WTC11 (cell line): ENCODE results near the gene SLC8A1. TPM values are rescaled to one million over a fixed set of nuclear protein-coding genes. Genes with fewer than 3 reads are reported as not detected.

Experiments used
- ATAC-seq: fragments of 200-7000 bp; cut with Tn5 transposase; 2 replicates; pipeline ENCODE4 v1.10.0; 2021; ENCODE audit warnings: mild to moderate bottlenecking, moderate library complexity
- CTCF ChIA-PET: fragments of 300-600 bp; sonication (Branson Sonifier 250); formaldehyde crosslinking; loops from one replicate; lab custom pipeline; 2021; ENCODE audit warnings: antibody characterized with exemption; lab: Charles Lee
- POLR2A ChIA-PET: fragments of 350-600 bp; sonication (Branson Sonifier 250); formaldehyde crosslinking; loops from one replicate; lab custom pipeline; 2021; ENCODE audit warnings: antibody characterized with exemption; lab: Charles Lee
- DNase-seq: peaks from one replicate; pipeline ENCODE4 v3.0.0; 2021; ENCODE audit warnings: low spot score
- H3K27ac Mint-ChIP-seq: 2 replicates; pipeline ENCODE4 v1.8.0; 2021; ENCODE audit warnings: mixed read lengths
- H3K27me3 Mint-ChIP-seq: 2 replicates; pipeline ENCODE4 v1.8.0; 2021; ENCODE audit warnings: low read depth, mild to moderate bottlenecking, moderate library complexity, mixed read lengths
- H3K36me3 Mint-ChIP-seq: 2 replicates; pipeline ENCODE4 v1.8.0; 2021; ENCODE audit warnings: mixed read lengths
- H3K4me1 Mint-ChIP-seq: 2 replicates; pipeline ENCODE4 v1.8.0; 2022; ENCODE audit warnings: mixed read lengths
- H3K4me3 Mint-ChIP-seq: 2 replicates; pipeline ENCODE4 v1.8.0; 2021; ENCODE audit warnings: mild to moderate bottlenecking, moderate library complexity, mixed read lengths
- H3K9me3 Mint-ChIP-seq: 2 replicates; pipeline ENCODE4 v1.8.0; 2021; ENCODE audit warnings: mixed read lengths
- ATF1 ChIP-seq: sonication (generic); formaldehyde crosslinking; IDR thresholded peaks from 2 replicates; pipeline ENCODE4 v1.8.1; 2023; ENCODE audit warnings: mild to moderate bottlenecking, moderate library complexity, missing genetic modification reagents
- E2F1 ChIP-seq: sonication (generic); formaldehyde crosslinking; IDR thresholded peaks from 2 replicates; pipeline ENCODE4 v1.8.0; 2022; ENCODE audit warnings: mild to moderate bottlenecking, missing genetic modification reagents
- ELF4 ChIP-seq: sonication (generic); formaldehyde crosslinking; IDR thresholded peaks from 2 replicates; pipeline ENCODE4 v1.8.1; 2022; ENCODE audit warnings: low read depth, mild to moderate bottlenecking, moderate library complexity, missing genetic modification reagents
- ERG ChIP-seq: fragments of 250-450 bp; sonication (Bioruptor Pico); IDR thresholded peaks from 2 replicates; pipeline ENCODE4 v1.8.0; 2021; ENCODE audit warnings: mild to moderate bottlenecking
- FOXP4 ChIP-seq: sonication (generic); formaldehyde crosslinking; IDR thresholded peaks from 2 replicates; pipeline ENCODE4 v1.8.0; 2022; ENCODE audit warnings: mild to moderate bottlenecking, missing genetic modification reagents
- GABPB1 ChIP-seq: sonication (generic); formaldehyde crosslinking; IDR thresholded peaks from 2 replicates; pipeline ENCODE4 v1.8.1; 2023; ENCODE audit warnings: mild to moderate bottlenecking, missing genetic modification reagents
- IRF1 ChIP-seq: sonication (generic); formaldehyde crosslinking; IDR thresholded peaks from 2 replicates; pipeline ENCODE4 v1.8.0; 2023; ENCODE audit warnings: missing genetic modification reagents
- JAZF1 ChIP-seq: fragments of 250-450 bp; sonication (Bioruptor Pico); IDR thresholded peaks from 2 replicates; pipeline ENCODE4 v1.9.0; 2021; ENCODE audit warnings: moderate library complexity, mild to moderate bottlenecking, inconsistent platforms
- NFYB ChIP-seq: sonication (generic); formaldehyde crosslinking; conservative IDR thresholded peaks from 2 replicates; pipeline ENCODE4 v1.8.0; 2022; ENCODE audit warnings: low read depth, missing genetic modification reagents
- NR1H2 ChIP-seq: sonication (generic); formaldehyde crosslinking; IDR thresholded peaks from 2 replicates; pipeline ENCODE4 v1.9.0; 2021; ENCODE audit warnings: mild to moderate bottlenecking, moderate library complexity, missing genetic modification reagents
- PREB ChIP-seq: sonication (generic); formaldehyde crosslinking; IDR thresholded peaks from 2 replicates; pipeline ENCODE4 v1.8.1; 2022; ENCODE audit warnings: mild to moderate bottlenecking, missing genetic modification reagents, moderate library complexity, borderline replicate concordance
- PRRX2 ChIP-seq: fragments of 250-450 bp; sonication (Bioruptor Pico); IDR thresholded peaks from 2 replicates; pipeline ENCODE4 v1.8.0; 2021; ENCODE audit warnings: mild to moderate bottlenecking
- RORB ChIP-seq: fragments of 250-450 bp; sonication (Bioruptor Pico); IDR thresholded peaks from 2 replicates; pipeline ENCODE4 v1.9.0; 2021; ENCODE audit warnings: mild to moderate bottlenecking
- SOX15 ChIP-seq: fragments of 250-450 bp; sonication (Bioruptor Pico); IDR thresholded peaks from 2 replicates; pipeline ENCODE4 v1.9.0; 2021; ENCODE audit warnings: mild to moderate bottlenecking
- TEAD1 ChIP-seq: sonication (generic); formaldehyde crosslinking; IDR thresholded peaks from 2 replicates; pipeline ENCODE4 v1.8.0; 2022; ENCODE audit warnings: mild to moderate bottlenecking, missing genetic modification reagents
- USF1 ChIP-seq: sonication (generic); formaldehyde crosslinking; IDR thresholded peaks from 2 replicates; pipeline ENCODE4 v1.8.0; 2022; ENCODE audit warnings: mild to moderate bottlenecking, missing genetic modification reagents
- ZNF232 ChIP-seq: sonication (generic); formaldehyde crosslinking; IDR thresholded peaks from 2 replicates; pipeline ENCODE4 v1.8.0; 2022; ENCODE audit warnings: mild to moderate bottlenecking, missing genetic modification reagents
- ZNF281 ChIP-seq: sonication (generic); formaldehyde crosslinking; IDR thresholded peaks from 2 replicates; pipeline ENCODE4 v1.8.0; 2023; ENCODE audit warnings: mild to moderate bottlenecking, missing genetic modification reagents
- ZNF425 ChIP-seq: fragments of 250-450 bp; sonication (Bioruptor Pico); conservative IDR thresholded peaks from 2 replicates; pipeline ENCODE4 v1.9.0; 2021; ENCODE audit warnings: mild to moderate bottlenecking
- ZSCAN18 ChIP-seq: fragments of 250-450 bp; sonication (Bioruptor Pico); IDR thresholded peaks from 2 replicates; pipeline ENCODE4 v2.1.2; 2022; ENCODE audit warnings: mild to moderate bottlenecking, moderate library complexity
- total RNA-seq: library from RNA; stranded (reverse); gene quantifications from 3 replicates; pipeline ENCODE4 v1.2.3, GENCODE V29; 2021

Gene SLC8A1
- total RNA-seq, 1 experiment from 2014 or later: 2.6 TPM

- ATAC-seq (no peak), DNase-seq (no peak)
- CTCF ChIA-PET: no interaction called here
- TF ChIP-seq USF1: no peak
- no peak for TF ChIP-seq JAZF1
- TF ChIP-seq ZNF425 (CRISPR knock-in tag): no peak
- TF ChIP-seq IRF1 (CRISPR knock-in tag): no peak
- TF ChIP-seq ZNF232 (CRISPR knock-in tag): no peak
- TF ChIP-seq PREB (CRISPR knock-in tag): no peak
- TF ChIP-seq PRRX2 (CRISPR knock-in tag): no peak
- no peak for TF ChIP-seq GABPB1 (CRISPR knock-in tag)
- no peak for TF ChIP-seq ZNF281 (CRISPR knock-in tag)
- TF ChIP-seq SOX15: no peak
- no peak for TF ChIP-seq ATF1 (CRISPR knock-in tag)
- no peak for TF ChIP-seq ERG (CRISPR knock-in tag)
- TF ChIP-seq NFYB (CRISPR knock-in tag): no peak
- TF ChIP-seq NR1H2 (CRISPR knock-in tag): no peak
- TF ChIP-seq ELF4 (CRISPR knock-in tag): no peak
- H3K4me1 Mint-ChIP-seq: peaks cover 21% of the 10 kb centered on the region
- POLR2A ChIA-PET: no interaction called here
- no peak overlapping the region for H3K27ac Mint-ChIP-seq
- H3K27me3 Mint-ChIP-seq: no peaks in the 10 kb centered on the region
- H3K9me3 Mint-ChIP-seq: no peaks in the 10 kb centered on the region
- H3K36me3 Mint-ChIP-seq: no peaks in the 10 kb centered on the region
- no peak overlapping the region for H3K4me3 Mint-ChIP-seq
These were observed 152.1 kb downstream of the SLC8A1 start for GRCh38 chr2:40299781-40300180.

- ChIA-PET CTCF (no interaction called here), POLR2A (no interaction called here)
- DNase-seq: no peak
- ATAC-seq: no peak
- H3K4me1 Mint-ChIP-seq: peaks cover 15% of the 10 kb centered on the region; the same call in 1 of the 2 replicates
- no peaks in the 10 kb centered on the region for H3K9me3 Mint-ChIP-seq
- H3K4me3 Mint-ChIP-seq: no peak overlapping the region
- H3K36me3 Mint-ChIP-seq: no peaks in the 10 kb centered on the region
- H3K27me3 Mint-ChIP-seq: no peaks in the 10 kb centered on the region
- H3K27ac Mint-ChIP-seq: no peak overlapping the region
- TF ChIP-seq FOXP4 (CRISPR knock-in tag) (no peak), ZNF425 (CRISPR knock-in tag) (no peak), E2F1 (no peak), ZSCAN18 (CRISPR knock-in tag) (no peak), RORB (CRISPR knock-in tag) (no peak), TEAD1 (CRISPR knock-in tag) (no peak), ZNF232 (CRISPR knock-in tag) (no peak), NR1H2 (CRISPR knock-in tag) (no peak)
These were observed 152.7 kb downstream of the SLC8A1 start for GRCh38 chr2:40299173-40299572.
